Smooth muscle cell (in vitro differentiated cells): ENCODE results near the gene TYROBP. TPM values are rescaled to one million over a fixed set of nuclear protein-coding genes. Genes with fewer than 3 reads are reported as not detected.

Experiments used
- DNase-seq: peaks from one replicate; lab custom pipeline; 2025; ENCODE audit not compliant: unreplicated experiment; lab: John Stamatoyannopoulos, UW
- H2AFZ ChIP-seq: fragments of 200-600 bp; sonication (generic); 2 replicates; pipeline ENCODE4 v1.6.0; 2016; ENCODE audit warnings: antibody characterized with exemption, low read depth, mild to moderate bottlenecking
- H3F3A ChIP-seq: fragments of 200-600 bp; sonication (generic); 2 replicates; pipeline ENCODE4 v1.6.0; 2017; ENCODE audit warnings: antibody characterized with exemption, low read depth
- H3K27ac ChIP-seq: fragments of 200-600 bp; sonication (generic); 2 replicates; pipeline ENCODE4 v1.5.1; 2016; ENCODE audit warnings: low read depth, mild to moderate bottlenecking
- H3K27me3 ChIP-seq: fragments of 200-600 bp; sonication (generic); 2 replicates; pipeline ENCODE4 v1.6.1; 2016; ENCODE audit warnings: low read depth, mild to moderate bottlenecking
- H3K36me3 ChIP-seq: fragments of 200-600 bp; sonication (generic); 2 replicates; pipeline ENCODE4 v1.5.1; 2016; ENCODE audit warnings: low read depth
- H3K4me1 ChIP-seq: fragments of 200-600 bp; sonication (generic); 2 replicates; pipeline ENCODE4 v1.5.1; 2016; ENCODE audit warnings: low read depth
- H3K4me2 ChIP-seq: fragments of 200-600 bp; sonication (generic); 2 replicates; pipeline ENCODE4 v1.6.0; 2016; ENCODE audit warnings: mild to moderate bottlenecking
- H3K4me3 ChIP-seq: fragments of 200-600 bp; sonication (generic); 2 replicates; pipeline ENCODE4 v1.5.1; 2016; ENCODE audit warnings: mild to moderate bottlenecking
- H3K79me2 ChIP-seq: fragments of 200-600 bp; sonication (generic); 2 replicates; pipeline ENCODE4 v1.6.0; 2016; ENCODE audit warnings: low read depth, mild to moderate bottlenecking
- H3K9ac ChIP-seq: fragments of 200-600 bp; sonication (generic); 2 replicates; pipeline ENCODE4 v1.6.0; 2016; ENCODE audit warnings: low read depth
- H3K9me3 ChIP-seq: fragments of 200-600 bp; sonication (generic); replicated peaks from 2 replicates; pipeline ENCODE4 v1.5.1; 2016; ENCODE audit warnings: low read depth
- H4K20me1 ChIP-seq: fragments of 200-600 bp; sonication (generic); 2 replicates; pipeline ENCODE4 v1.6.0; 2016; ENCODE audit warnings: low read depth
- CTCF ChIP-seq: fragments of 200-600 bp; sonication (generic); IDR thresholded peaks from 2 replicates; pipeline ENCODE4 v1.5.1; 2017; ENCODE audit warnings: borderline replicate concordance, mild to moderate bottlenecking, antibody characterized with exemption; ENCODE audit not compliant: insufficient read depth, poor library complexity, severe bottlenecking
- WGBS: methylation state at CpG from one replicate; pipeline ENCODE4 v1.1.7; 2016; ENCODE audit warnings: low lambda C conversion rate; 5-methylcytosine and 5-hydroxymethylcytosine counted together
- polyA plus RNA-seq: library from polyadenylated mRNA; unstranded; fragments of >200 nt; fragmentation: Nextera tagmentation; extraction: Ambion mirVana; gene quantifications from 2 replicates; pipeline ENCODE4 v1.2.1, GENCODE V29; 2016
- total RNA-seq: library from RNA; depleted of rRNA; stranded (reverse); fragments of >200 nt; gene quantifications from 2 replicates; pipeline ENCODE4 v1.2.3, GENCODE V29; 2014

Gene TYROBP
- total and polyA plus RNA-seq, 2 experiments from 2014 or later: not detected

- H3K79me2 ChIP-seq: no peaks in the 10 kb centered on the region
- no peak for DNase-seq
- no peak for TF ChIP-seq CTCF
- no peak overlapping the region for H3K9ac ChIP-seq
- H4K20me1 ChIP-seq: no peaks in the 10 kb centered on the region
- 90% methylated on average over 5 of the region's 5 CpGs for WGBS
- H2AFZ ChIP-seq: no peak overlapping the region
- H3K27me3 ChIP-seq: peaks cover 44% of the 10 kb centered on the region
- no peak overlapping the region for H3K4me2 ChIP-seq
- H3F3A ChIP-seq: no peaks in the 10 kb centered on the region
- peaks cover 1% of the 10 kb centered on the region for H3K4me1 ChIP-seq
- H3K36me3 ChIP-seq: no peaks in the 10 kb centered on the region
- H3K4me3 ChIP-seq: no peak overlapping the region
- H3K9me3 ChIP-seq: no peaks in the 10 kb centered on the region
- no peak overlapping the region for H3K27ac ChIP-seq
Observed at GRCh38 chr19:35863018-35863417, 45.1 kb downstream of the TYROBP start.

- no peaks in the 10 kb centered on the region for H3K9me3 ChIP-seq
- no peak for DNase-seq
- no peaks in the 10 kb centered on the region for H3K36me3 ChIP-seq
- H3F3A ChIP-seq: no peaks in the 10 kb centered on the region
- WGBS: 94% methylated on average over 14 of the region's 14 CpGs
- H3K79me2 ChIP-seq: no peaks in the 10 kb centered on the region
- H3K9ac ChIP-seq: no peak overlapping the region
- H3K4me3 ChIP-seq: no peak overlapping the region
- H3K27ac ChIP-seq: no peak overlapping the region
- no peak overlapping the region for H2AFZ ChIP-seq
- no peaks in the 10 kb centered on the region for H3K4me1 ChIP-seq
- no peak overlapping the region for H3K4me2 ChIP-seq
- H4K20me1 ChIP-seq: no peaks in the 10 kb centered on the region
- peaks cover 49% of the 10 kb centered on the region for H3K27me3 ChIP-seq
- no peak for TF ChIP-seq CTCF
Observed at GRCh38 chr19:35862528-35862927, 45.6 kb downstream of the TYROBP start.

- peaks cover 57% of the 10 kb centered on the region for H3K27me3 ChIP-seq
- no peaks in the 10 kb centered on the region for H4K20me1 ChIP-seq
- H3F3A ChIP-seq: no peaks in the 10 kb centered on the region
- no peaks in the 10 kb centered on the region for H3K4me1 ChIP-seq
- H2AFZ ChIP-seq: no peak overlapping the region
- no peaks in the 10 kb centered on the region for H3K9me3 ChIP-seq
- H3K4me3 ChIP-seq: no peak overlapping the region
- no peak for DNase-seq
- H3K36me3 ChIP-seq: no peaks in the 10 kb centered on the region
- no peak overlapping the region for H3K9ac ChIP-seq
- TF ChIP-seq CTCF: no peak
- peak overlapping the region; percentile 70 for H3K4me2 ChIP-seq
- no peak overlapping the region for H3K27ac ChIP-seq
- no peaks in the 10 kb centered on the region for H3K79me2 ChIP-seq
- WGBS: 55% methylated on average over 17 of the region's 19 CpGs
Observed at GRCh38 chr19:35861640-35862160, 46.4 kb downstream of the TYROBP start.
